Activated T-helper 2 cell treated with anti-CD3 and anti-CD28 coated beads, Interferon-gamma antibody, Interleukin-2, Interleukin-4, amounts not matched to agents 10 μg/mL and 5 μg/mL and 100 μg/mL, durations not matched to agents 14 hours and 24 hours and 36 hours (primary cell): ENCODE results near the gene SPIRE1. TPM values are rescaled to one million over a fixed set of nuclear protein-coding genes. Genes with fewer than 3 reads are reported as not detected.
A peak's percentile ranks its signal among the peaks of the same experiment; 100 is the strongest.
"Not testable (repeated sequence)": the region's sequence is repeated elsewhere in the genome, so short reads cannot be mapped to it uniquely, and the experiment has no call there.

Source experiments
- DNase-seq: peaks from one replicate; pipeline ENCODE4 v3.0.0; 2021; ENCODE audit warnings: low spot score
- H3K27ac Mint-ChIP-seq: one replicate; pipeline ENCODE4 v1.8.0; 2021; ENCODE audit warnings: mixed read lengths
- H3K27me3 Mint-ChIP-seq: one replicate; pipeline ENCODE4 v1.8.0; 2021; ENCODE audit warnings: low read depth, mixed read lengths
- H3K36me3 Mint-ChIP-seq: one replicate; pipeline ENCODE4 v1.8.0; 2021; ENCODE audit warnings: low read depth, mixed read lengths
- H3K4me1 Mint-ChIP-seq: one replicate; pipeline ENCODE4 v1.8.0; 2021; ENCODE audit warnings: low read depth, mixed read lengths
- H3K4me3 Mint-ChIP-seq: one replicate; pipeline ENCODE4 v1.8.0; 2021; ENCODE audit warnings: low read depth, mild to moderate bottlenecking, moderate library complexity, mixed read lengths
- H3K9me3 Mint-ChIP-seq: one replicate; pipeline ENCODE4 v1.8.0; 2021; ENCODE audit warnings: mixed read lengths
- intact Hi-C: fragments of 100-400 bp; cut with micrococcal nuclease; formaldehyde crosslinking; loops from one replicate; pipeline ENCODE4 v1.15.1; 2023
- total RNA-seq: library from RNA; stranded (reverse); gene quantifications from 2 replicates; pipeline ENCODE4 v1.2.3, GENCODE V29; 2022

SPIRE1 gene
- total RNA-seq, 1 donor from 2014 or later = 19.0 TPM

- H3K4me1 Mint-ChIP-seq = peaks cover 2% of the 10 kb centered on the region
- intact Hi-C loops = loop anchor here (2.0 kb wide), 1 partner anchor 14 kb away; the partner anchor contains the start of gene PRELID3A
- H3K27me3 Mint-ChIP-seq = no peaks in the 10 kb centered on the region
- H3K27ac Mint-ChIP-seq = peak overlapping the region; percentile 14
- peak overlapping the region; percentile 72 for H3K4me3 Mint-ChIP-seq
- no peaks in the 10 kb centered on the region for H3K36me3 Mint-ChIP-seq
- H3K9me3 Mint-ChIP-seq = no peaks in the 10 kb centered on the region
- no peak for DNase-seq
These were observed 237.0 kb downstream of the SPIRE1 start for GRCh38 chr18:12420821-12421421.

GRCh38 chr18:12417687-12418086, 240.2 kb downstream of the SPIRE1 start:
- H3K4me3 Mint-ChIP-seq = no peak overlapping the region
- no peaks in the 10 kb centered on the region for H3K27me3 Mint-ChIP-seq
- H3K27ac Mint-ChIP-seq = no peak overlapping the region

GRCh38 chr18:12416098-12416729, 241.7 kb downstream of the SPIRE1 start:
- Mint-ChIP-seq H3K27me3 (no peaks in the 10 kb centered on the region), H3K4me1 (peaks cover 2% of the 10 kb centered on the region), H3K4me3 (no peak overlapping the region), H3K27ac (no peak overlapping the region), H3K36me3 (no peaks in the 10 kb centered on the region), H3K9me3 (no peaks in the 10 kb centered on the region)
- intact Hi-C loops = no loop called here
- DNase-seq = no peak

More at GRCh38 chr18:12417687-12418086, 240.2 kb downstream of the SPIRE1 start:
- H3K4me1 Mint-ChIP-seq = peaks cover 2% of the 10 kb centered on the region
- H3K36me3 Mint-ChIP-seq = no peaks in the 10 kb centered on the region
- intact Hi-C loops = no loop called here
- no peak for DNase-seq
- H3K9me3 Mint-ChIP-seq = no peaks in the 10 kb centered on the region

DNA sequence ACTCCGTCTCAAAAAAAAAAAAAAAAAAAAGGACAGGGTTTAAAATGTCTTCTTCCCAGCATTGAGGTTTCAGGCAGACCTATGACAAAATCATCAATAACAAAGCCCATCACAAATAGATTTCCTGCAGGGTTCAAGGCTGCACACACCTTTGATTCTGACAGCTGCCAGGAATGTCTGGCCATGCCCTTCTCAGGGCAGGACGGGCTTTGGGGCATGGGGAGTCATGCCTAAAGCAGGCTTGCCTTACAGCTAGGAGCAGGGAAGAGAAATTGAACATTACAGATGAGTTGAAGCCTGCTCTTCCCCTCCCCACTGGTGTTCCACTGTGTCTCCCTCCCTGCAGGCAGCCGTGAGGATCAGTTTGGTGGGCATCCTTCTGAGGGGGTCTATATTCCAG, 246.5 kb downstream of the SPIRE1 start:
- Mint-ChIP-seq H3K4me1 (peaks cover 14% of the 10 kb centered on the region), H3K36me3 (no peaks in the 10 kb centered on the region), H3K4me3 (no peak overlapping the region), H3K9me3 (no peaks in the 10 kb centered on the region), H3K27ac (no peak overlapping the region), H3K27me3 (peaks cover 8% of the 10 kb centered on the region)
- DNase-seq = no peak
- intact Hi-C loops = no loop called here

DNA sequence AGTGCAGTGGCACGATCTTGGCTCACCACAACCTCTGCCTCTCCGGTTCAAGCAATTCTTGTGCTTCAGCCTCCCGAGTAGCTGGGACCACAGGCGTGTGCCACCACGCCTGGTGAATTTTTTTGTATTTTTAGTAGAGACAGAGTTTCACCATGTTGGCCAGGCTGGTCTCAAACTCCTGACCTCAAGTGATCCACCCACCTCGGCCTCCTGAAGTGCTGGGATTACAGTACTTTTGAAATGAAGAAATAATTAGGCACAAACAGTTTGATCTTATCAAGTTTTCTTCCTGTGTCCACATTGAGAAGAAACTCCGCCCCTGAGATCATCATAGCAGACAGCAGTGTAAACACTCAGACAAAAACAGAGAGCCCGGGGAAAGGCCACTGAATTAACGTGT, 247.2 kb downstream of the SPIRE1 start:
- H3K27me3 Mint-ChIP-seq = peaks cover 14% of the 10 kb centered on the region

GRCh38 chr18:12410081-12410481, 247.8 kb downstream of the SPIRE1 start:
- no peaks in the 10 kb centered on the region for H3K36me3 Mint-ChIP-seq
- no peak overlapping the region for H3K4me3 Mint-ChIP-seq
- DNase-seq = no peak
- H3K27me3 Mint-ChIP-seq = peaks cover 20% of the 10 kb centered on the region
- H3K27ac Mint-ChIP-seq = no peak overlapping the region
- H3K9me3 Mint-ChIP-seq = no peaks in the 10 kb centered on the region
- intact Hi-C loops = no loop called here
- H3K4me1 Mint-ChIP-seq = peaks cover 22% of the 10 kb centered on the region

More for the DNA sequence above, 247.2 kb downstream of the SPIRE1 start:
- H3K4me1 Mint-ChIP-seq = peaks cover 20% of the 10 kb centered on the region
- intact Hi-C loops, H3K36me3 Mint-ChIP-seq, H3K9me3 Mint-ChIP-seq, H3K27ac Mint-ChIP-seq, DNase-seq, H3K4me3 Mint-ChIP-seq: not testable (repeated sequence)

DNA sequence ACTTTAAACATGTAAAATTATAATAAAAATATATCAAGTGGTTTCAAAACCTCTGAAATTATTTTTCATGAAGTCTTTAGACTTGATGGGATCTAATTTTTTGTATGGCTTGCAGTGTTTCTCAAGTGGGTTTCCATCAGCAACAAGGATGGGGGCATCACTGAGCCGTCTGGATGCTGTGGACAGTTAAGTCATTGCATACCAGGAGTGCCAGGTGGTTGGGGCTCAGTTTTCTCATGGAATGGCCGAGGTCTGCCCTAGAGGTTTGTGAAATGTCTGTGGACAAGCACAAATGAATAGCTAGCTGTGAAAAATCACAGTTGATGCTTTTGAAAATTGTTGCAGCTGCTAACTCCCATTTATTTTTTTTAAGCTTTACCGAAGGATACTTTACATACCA, 248.4 kb downstream of the SPIRE1 start:
- peaks cover 22% of the 10 kb centered on the region for H3K4me1 Mint-ChIP-seq
- H3K27me3 Mint-ChIP-seq = peaks cover 25% of the 10 kb centered on the region
- no peaks in the 10 kb centered on the region for H3K9me3 Mint-ChIP-seq
- no peak for DNase-seq
- no peak overlapping the region for H3K27ac Mint-ChIP-seq
- intact Hi-C loops = loop anchor here (5.0 kb wide), 2 partner anchors 248 to 427 kb away; partner anchors contain the start of genes IMPA2 and SPIRE1
- H3K4me3 Mint-ChIP-seq = no peak overlapping the region
- no peaks in the 10 kb centered on the region for H3K36me3 Mint-ChIP-seq

- peaks cover 32% of the 10 kb centered on the region for H3K27me3 Mint-ChIP-seq
- H3K9me3 Mint-ChIP-seq = no peaks in the 10 kb centered on the region
- peak overlapping the region; percentile 21 for H3K27ac Mint-ChIP-seq
- no peak for DNase-seq
- H3K4me1 Mint-ChIP-seq = peaks cover 29% of the 10 kb centered on the region
- H3K4me3 Mint-ChIP-seq = peak overlapping the region; percentile 74
- intact Hi-C loops = loop anchor here (5.0 kb wide), 2 partner anchors 249 to 426 kb away; partner anchors contain the start of genes IMPA2 and SPIRE1
- H3K36me3 Mint-ChIP-seq = no peaks in the 10 kb centered on the region
These were observed 249.5 kb downstream of the SPIRE1 start for GRCh38 chr18:12408247-12408869.

DNA sequence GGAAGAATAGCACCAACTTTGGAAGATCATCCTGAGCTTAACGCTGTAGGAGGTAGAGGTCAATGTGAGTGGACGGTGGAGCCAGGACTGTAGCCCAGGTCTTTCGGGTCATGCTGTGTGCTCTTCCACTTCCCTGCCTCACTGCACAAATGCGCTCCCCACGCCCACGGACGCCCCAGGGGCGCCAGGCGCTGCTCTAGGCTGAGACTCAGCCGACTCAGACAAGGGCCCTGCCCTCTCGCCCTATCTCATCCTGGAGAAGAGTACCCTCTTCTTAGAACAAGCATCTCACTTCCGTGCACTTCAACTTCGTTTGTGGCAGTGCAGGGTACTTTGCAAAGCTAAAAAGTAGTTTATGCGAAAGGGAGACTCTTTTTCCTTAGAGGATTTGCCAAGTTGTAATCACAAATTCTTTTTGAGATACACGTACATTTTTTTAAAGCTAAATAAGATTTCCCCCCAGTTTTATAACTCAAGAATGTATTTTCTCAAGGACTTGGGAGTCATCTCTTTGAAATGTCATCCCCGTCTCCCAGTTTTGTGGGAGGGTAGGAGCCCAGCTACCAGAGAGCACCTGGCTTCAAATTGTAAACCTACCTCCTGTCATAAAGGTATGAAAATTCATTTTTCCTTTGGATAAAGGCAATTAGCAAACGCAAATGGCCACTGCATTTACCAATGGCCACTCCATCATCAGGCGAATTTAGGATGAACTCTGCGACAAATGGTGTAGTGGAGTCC, 251.4 kb downstream of the SPIRE1 start:
- Mint-ChIP-seq H3K36me3 (no peaks in the 10 kb centered on the region), H3K27ac (no peak overlapping the region), H3K4me1 (peaks cover 30% of the 10 kb centered on the region), H3K4me3 (peak overlapping the region; percentile 77), H3K27me3 (peaks cover 46% of the 10 kb centered on the region), H3K9me3 (no peaks in the 10 kb centered on the region)
- intact Hi-C loops = loop anchor here (1.0 to 5.0 kb wide), 4 partner anchors 14 to 424 kb away; partner anchors contain the start of genes AFG3L2, IMPA2 and SPIRE1
- no peak for DNase-seq

DNA sequence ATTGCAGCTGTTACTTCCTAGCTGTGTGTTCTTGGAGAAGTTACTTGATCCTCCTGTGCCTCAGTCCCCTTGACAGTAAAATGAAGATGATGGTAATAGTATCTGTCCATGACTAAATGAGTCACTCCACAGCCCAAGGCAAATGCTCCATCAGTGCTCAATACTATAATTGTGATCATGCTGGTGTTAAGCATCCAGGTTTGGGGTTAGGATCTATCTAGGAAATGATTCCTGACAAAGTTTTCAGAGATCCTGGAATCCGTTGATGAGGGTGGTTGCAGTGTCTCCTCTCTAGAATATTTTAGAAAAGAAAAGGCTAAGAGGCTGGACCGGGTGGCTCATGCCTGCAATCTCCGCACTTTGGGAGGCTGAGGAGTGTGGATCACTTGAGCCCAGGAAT, 252.8 kb downstream of the SPIRE1 start:
- Mint-ChIP-seq H3K27me3 (peaks cover 46% of the 10 kb centered on the region), H3K36me3 (no peaks in the 10 kb centered on the region), H3K27ac (no peak overlapping the region), H3K4me3 (no peak overlapping the region), H3K9me3 (no peaks in the 10 kb centered on the region), H3K4me1 (peaks cover 28% of the 10 kb centered on the region)
- intact Hi-C loops = loop anchor here (5.0 kb wide), 2 partner anchors 252 to 423 kb away; partner anchors contain the start of genes IMPA2 and SPIRE1
- DNase-seq = no peak

GRCh38 chr18:12403601-12404506, 254.1 kb downstream of the SPIRE1 start:
- intact Hi-C loops = no loop called here
- H3K27me3 Mint-ChIP-seq = peaks cover 46% of the 10 kb centered on the region
- no peak overlapping the region for H3K27ac Mint-ChIP-seq
- no peak for DNase-seq
- H3K4me1 Mint-ChIP-seq = peaks cover 28% of the 10 kb centered on the region
- H3K9me3 Mint-ChIP-seq = no peaks in the 10 kb centered on the region
- no peaks in the 10 kb centered on the region for H3K36me3 Mint-ChIP-seq
- no peak overlapping the region for H3K4me3 Mint-ChIP-seq

DNA sequence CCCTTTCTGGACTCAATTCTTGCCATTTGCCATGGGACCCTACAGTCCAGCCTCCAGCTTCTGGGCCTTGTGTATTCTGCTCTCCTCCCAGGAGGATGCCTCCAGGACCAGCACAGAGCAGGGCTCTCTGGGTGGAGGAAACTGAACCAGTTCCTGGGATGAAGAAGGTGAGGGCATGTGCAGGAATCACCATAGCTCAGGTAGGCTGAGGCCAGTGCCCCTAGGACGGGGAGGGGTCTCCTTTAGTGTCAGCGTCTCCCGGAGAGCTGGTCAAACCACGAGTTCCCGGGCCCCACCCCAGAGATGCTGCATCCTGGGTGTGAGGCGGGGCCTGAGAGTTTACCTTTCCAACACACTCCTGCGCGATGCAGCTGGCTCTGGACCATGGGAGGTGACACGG, 256.0 kb downstream of the SPIRE1 start:
- Mint-ChIP-seq H3K4me1 (peaks cover 20% of the 10 kb centered on the region), H3K4me3 (no peak overlapping the region), H3K36me3 (no peaks in the 10 kb centered on the region), H3K27ac (no peak overlapping the region), H3K27me3 (peaks cover 42% of the 10 kb centered on the region), H3K9me3 (no peaks in the 10 kb centered on the region)
- intact Hi-C loops = no loop called here
- no peak for DNase-seq
